OCI-LY1 (cell line): Measurements from ENCODE around the gene CALHM2.

ENCODE experiments used
- CTCF ChIP-seq: fragments of 200-600 bp; sonication (generic), shearing (Covaris generic); IDR thresholded peaks from 2 replicates; pipeline ENCODE4 v1.5.1; 2017; ENCODE audit warnings: mild to moderate bottlenecking, antibody characterized with exemption, low read length, moderate library complexity, mixed read lengths
- EZH2 ChIP-seq: fragments of 200-600 bp; sonication (generic), shearing (Covaris generic); IDR thresholded peaks from 2 replicates; pipeline ENCODE4 v1.8.0; 2017; ENCODE audit warnings: borderline replicate concordance, mixed run types, mild to moderate bottlenecking, antibody characterized with exemption, low read length, moderate library complexity, mixed read lengths

- no peak for TF ChIP-seq CTCF
- TF ChIP-seq EZH2 = no peak
These were observed 24.3 kb downstream of the CALHM2 start for GRCh38 chr10:103427866-103428265.
